Measurements from ENCODE around the gene TMEM258. TPM values are rescaled to one million over a fixed set of nuclear protein-coding genes. Genes with fewer than 3 reads are reported as not detected.

The TMEM258 gene
- total and polyA plus RNA-seq, 9 of the 15 experiments (the other 6 are each of a cell fraction or from before 2014, with no cell fraction given), result 97.2 to 856 (median 231) TPM

- no peak for TF ChIP-seq TRIM25 (IDR thresholded peaks at IDR 0.05; ENCODE audit: borderline replicate concordance)
- TF ChIP-seq CBFA2T2 (conservative IDR thresholded peaks at IDR 0.05), result peak; percentile 76
- no peak for TF ChIP-seq SMARCA5 (IDR thresholded peaks at IDR 0.05)
- no peak for TF ChIP-seq DDX20 (tag; IDR thresholded peaks at IDR 0.05; ENCODE audit: low read depth)
- no peak for TF ChIP-seq ARHGAP35 (IDR thresholded peaks at IDR 0.05; ENCODE audit: partially characterized antibody)
- no peak for TF ChIP-seq FOXA3 (CRISPR knock-in tag; conservative IDR thresholded peaks at IDR 0.05 in 1 of 2, IDR thresholded peaks at IDR 0.05 in 1 of 2)
- TF ChIP-seq PTBP1 (IDR thresholded peaks at IDR 0.05; ENCODE audit: low read depth, low read length), result no peak
- TF ChIP-seq MLX (CRISPR knock-in tag; conservative IDR thresholded peaks at IDR 0.05), result no peak
- no peak for TF ChIP-seq TRIM28 (IDR thresholded peaks at IDR 0.05)
- no peak for TF ChIP-seq PRMT5 (CRISPR knock-in tag; IDR thresholded peaks at IDR 0.05)
- TF ChIP-seq NFIC (IDR thresholded peaks at IDR 0.05), result peak; percentile 43; the same call in 1 of the 2 replicates
- no peak for TF ChIP-seq ZBTB17 (CRISPR knock-in tag; IDR thresholded peaks at IDR 0.05)
- no peak for TF ChIP-seq CREBBP (IDR thresholded peaks at IDR 0.05; ENCODE audit: low read depth, low read length)
- TF ChIP-seq DEAF1 (CRISPR knock-in tag; IDR thresholded peaks at IDR 0.05), result no peak
- no peak; the same call in 1 of the 2 replicates for TF ChIP-seq XRCC5 (IDR thresholded peaks at IDR 0.05; ENCODE audit: low read depth, low read length)
- TF ChIP-seq SMC3 (conservative IDR thresholded peaks at IDR 0.05; ENCODE audit: insufficient read depth, low read depth, low read length), result no peak
- no peak for TF ChIP-seq ZNF23 (CRISPR knock-in tag; IDR thresholded peaks at IDR 0.05)
- TF ChIP-seq HEY1 (CRISPR knock-in tag; IDR thresholded peaks at IDR 0.05; ENCODE audit: borderline replicate concordance), result no peak
- TF ChIP-seq HSF4 (CRISPR knock-in tag; IDR thresholded peaks at IDR 0.05; ENCODE audit: borderline replicate concordance), result no peak
- no peak for TF ChIP-seq BCL6 (CRISPR knock-in tag; IDR thresholded peaks at IDR 0.05)
- TF ChIP-seq MYC (IDR thresholded peaks at IDR 0.05; ENCODE audit: low read depth, low read length), result peak; percentile 50
- no peak for TF ChIP-seq MYC (CRISPR knock-in tag; IDR thresholded peaks at IDR 0.05; ENCODE audit: borderline replicate concordance, low read depth)
- no peak for TF ChIP-seq ZNF165 (CRISPR knock-in tag; IDR thresholded peaks at IDR 0.05; ENCODE audit: borderline replicate concordance)
- no peak for TF ChIP-seq NR4A1 (CRISPR knock-in tag; IDR thresholded peaks at IDR 0.05)
- TF ChIP-seq NR4A1 (tag; IDR thresholded peaks at IDR 0.05), result no peak
- TF ChIP-seq ZNF445 (CRISPR knock-in tag; IDR thresholded peaks at IDR 0.05; ENCODE audit: low read depth), result no peak
Measured at GRCh38 chr11:61749591-61750217, 42.7 kb downstream of the TMEM258 start (continued).

Data from K562 (cell line).